ENCODE measurements around the gene MAPK4.

Gene MAPK4

DNA sequence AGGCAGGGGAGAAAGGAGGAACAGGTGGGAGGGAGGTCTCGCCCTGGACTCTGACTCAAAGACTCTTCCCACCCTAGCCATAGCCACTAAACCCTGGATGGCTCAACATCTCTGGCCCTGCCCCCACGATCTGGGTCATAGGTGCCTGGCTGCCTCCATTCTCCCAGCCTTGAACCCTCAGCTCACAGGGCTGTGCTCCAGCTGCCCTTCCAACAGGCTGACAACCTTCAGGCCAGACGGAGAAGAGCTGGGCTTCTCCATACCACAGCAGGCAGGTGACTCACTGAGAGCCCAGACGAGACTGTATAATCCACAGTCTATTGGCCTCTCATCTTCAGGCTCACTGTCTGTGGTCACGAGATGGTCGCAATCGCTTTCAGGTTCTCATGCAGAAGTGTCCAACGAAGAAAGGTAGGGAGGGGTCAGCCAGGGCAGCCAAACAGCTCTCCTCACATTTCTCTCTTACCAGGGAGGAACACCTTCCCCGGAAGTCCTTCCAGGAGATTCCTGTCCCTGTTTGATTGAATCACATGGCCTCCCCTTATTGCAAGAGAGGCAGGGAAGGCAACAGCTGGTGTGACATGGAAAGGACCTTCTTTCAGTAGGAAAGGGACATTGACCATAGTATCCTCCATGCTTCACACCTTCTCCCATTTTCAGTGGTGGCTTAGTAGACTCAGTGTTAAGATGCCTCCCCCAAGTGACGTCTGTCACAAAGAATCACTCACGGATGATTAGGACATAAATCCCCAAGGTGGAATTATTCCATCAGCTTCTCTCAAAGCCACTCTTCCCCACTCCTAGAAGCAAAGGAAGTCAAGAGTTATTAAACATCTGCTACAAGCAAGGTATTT, 159.8 kb downstream of the MAPK4 start:
- Histone ChIP-seq H3K9me3 (ENCODE audit: insufficient read depth, low read depth, low read length) (no peaks in the 10 kb centered on the region; the same call in 1 of the 2 replicates), H2AFZ (ENCODE audit: low read length) (no peak overlapping the region), H3K4me2 (ENCODE audit: low read depth, low read length, poor library complexity, severe bottlenecking) (no peak overlapping the region), H3K9ac (ENCODE audit: low read depth, low read length, poor library complexity, severe bottlenecking) (no peak overlapping the region), H3K27me3 (ENCODE audit: insufficient read depth, low read length, poor library complexity, severe bottlenecking) (no peaks in the 10 kb centered on the region), H3K79me2 (ENCODE audit: insufficient read depth, low read length) (no peaks in the 10 kb centered on the region), H4K20me1 (ENCODE audit: insufficient read depth, low read length, poor library complexity, severe bottlenecking) (no peaks in the 10 kb centered on the region), H3K4me3 (ENCODE audit: low read length, poor library complexity, severe bottlenecking) (no peak overlapping the region), H3K9me2 (replicated peaks; ENCODE audit: low read depth, low read length) (no peaks in the 10 kb centered on the region), H3K4me1 (ENCODE audit: insufficient read depth, low read length, poor library complexity, severe bottlenecking) (no peaks in the 10 kb centered on the region), H3K36me3 (ENCODE audit: insufficient read depth, low read length) (no peaks in the 10 kb centered on the region), H3F3A (ENCODE audit: low read depth) (no peaks in the 10 kb centered on the region)
- no peak for TF ChIP-seq EZH2phosphoT487 (IDR thresholded peaks at IDR 0.05; ENCODE audit: borderline replicate concordance)
- TF ChIP-seq, protein P1, sequence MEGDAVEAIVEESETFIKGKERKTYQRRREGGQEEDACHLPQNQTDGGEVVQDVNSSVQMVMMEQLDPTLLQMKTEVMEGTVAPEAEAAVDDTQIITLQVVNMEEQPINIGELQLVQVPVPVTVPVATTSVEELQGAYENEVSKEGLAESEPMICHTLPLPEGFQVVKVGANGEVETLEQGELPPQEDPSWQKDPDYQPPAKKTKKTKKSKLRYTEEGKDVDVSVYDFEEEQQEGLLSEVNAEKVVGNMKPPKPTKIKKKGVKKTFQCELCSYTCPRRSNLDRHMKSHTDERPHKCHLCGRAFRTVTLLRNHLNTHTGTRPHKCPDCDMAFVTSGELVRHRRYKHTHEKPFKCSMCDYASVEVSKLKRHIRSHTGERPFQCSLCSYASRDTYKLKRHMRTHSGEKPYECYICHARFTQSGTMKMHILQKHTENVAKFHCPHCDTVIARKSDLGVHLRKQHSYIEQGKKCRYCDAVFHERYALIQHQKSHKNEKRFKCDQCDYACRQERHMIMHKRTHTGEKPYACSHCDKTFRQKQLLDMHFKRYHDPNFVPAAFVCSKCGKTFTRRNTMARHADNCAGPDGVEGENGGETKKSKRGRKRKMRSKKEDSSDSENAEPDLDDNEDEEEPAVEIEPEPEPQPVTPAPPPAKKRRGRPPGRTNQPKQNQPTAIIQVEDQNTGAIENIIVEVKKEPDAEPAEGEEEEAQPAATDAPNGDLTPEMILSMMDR (conservative IDR thresholded peaks at IDR 0.05; ENCODE audit: low read length) = no peak

DNA sequence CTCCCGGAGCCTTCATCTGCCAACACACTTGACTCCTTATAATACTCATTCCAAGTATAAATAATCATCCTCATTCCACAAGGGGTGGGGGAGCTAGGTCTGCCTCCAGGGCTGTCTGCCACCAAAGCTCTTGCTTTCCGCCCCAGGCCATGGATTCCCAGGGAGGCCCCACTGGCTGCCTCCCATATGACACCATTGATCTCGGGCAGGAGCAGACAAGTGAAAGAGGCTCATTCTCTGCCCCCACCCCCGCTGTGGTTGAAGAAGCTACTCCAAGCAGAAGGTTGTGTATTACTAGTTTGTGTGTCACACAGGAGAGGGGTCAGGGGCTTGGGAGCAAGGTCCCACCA, 160.4 kb downstream of the MAPK4 start:
- H3K4me3 ChIP-seq (ENCODE audit: low read length, poor library complexity, severe bottlenecking) = no peak overlapping the region
- H4K20me1 ChIP-seq (ENCODE audit: insufficient read depth, low read length, poor library complexity, severe bottlenecking) = no peaks in the 10 kb centered on the region
- H3K27me3 ChIP-seq (ENCODE audit: insufficient read depth, low read length, poor library complexity, severe bottlenecking) = no peaks in the 10 kb centered on the region
- no peak overlapping the region for H3K9ac ChIP-seq (ENCODE audit: low read depth, low read length, poor library complexity, severe bottlenecking)
- no peak overlapping the region for H2AFZ ChIP-seq (ENCODE audit: low read length)
- no peaks in the 10 kb centered on the region for H3K4me1 ChIP-seq (ENCODE audit: insufficient read depth, low read length, poor library complexity, severe bottlenecking)
- TF ChIP-seq, protein P1 (conservative IDR thresholded peaks at IDR 0.05; ENCODE audit: low read length) = no peak
- no peak for TF ChIP-seq EZH2phosphoT487 (IDR thresholded peaks at IDR 0.05; ENCODE audit: borderline replicate concordance)
- H3F3A ChIP-seq (ENCODE audit: low read depth) = no peaks in the 10 kb centered on the region
- H3K9me3 ChIP-seq (ENCODE audit: insufficient read depth, low read depth, low read length) = no peaks in the 10 kb centered on the region; the same call in 1 of the 2 replicates
- no peaks in the 10 kb centered on the region for H3K36me3 ChIP-seq (ENCODE audit: insufficient read depth, low read length)
- no peaks in the 10 kb centered on the region for H3K9me2 ChIP-seq (replicated peaks; ENCODE audit: low read depth, low read length)
- H3K79me2 ChIP-seq (ENCODE audit: insufficient read depth, low read length) = no peaks in the 10 kb centered on the region
- H3K4me2 ChIP-seq (ENCODE audit: low read depth, low read length, poor library complexity, severe bottlenecking) = no peak overlapping the region

DNA sequence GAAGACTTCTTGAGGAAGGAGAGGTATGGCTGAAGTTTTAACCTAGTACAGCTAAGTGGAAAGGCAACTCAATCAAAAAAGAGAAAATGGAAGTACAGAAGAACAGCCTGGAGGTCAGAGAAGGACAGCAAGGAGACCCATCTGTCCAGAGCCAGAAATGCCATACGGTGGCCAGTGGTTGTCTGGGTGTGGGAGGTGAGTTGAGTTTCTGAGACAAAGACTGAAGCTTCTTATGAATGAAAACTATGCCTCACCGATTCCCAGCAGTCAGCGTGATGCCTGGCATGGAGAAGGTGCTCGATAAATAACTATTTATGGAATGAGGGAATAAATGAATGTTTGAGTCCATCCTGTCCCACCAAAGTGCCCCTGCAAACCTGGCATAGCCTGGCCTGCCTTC, 161.1 kb downstream of the MAPK4 start:
- TF ChIP-seq EZH2phosphoT487 (IDR thresholded peaks at IDR 0.05; ENCODE audit: borderline replicate concordance) = no peak
- TF ChIP-seq, protein P1 (conservative IDR thresholded peaks at IDR 0.05; ENCODE audit: low read length) = no peak
- no peaks in the 10 kb centered on the region for H3K9me2 ChIP-seq (replicated peaks; ENCODE audit: low read depth, low read length)
- H3K4me1 ChIP-seq (ENCODE audit: insufficient read depth, low read length, poor library complexity, severe bottlenecking) = no peaks in the 10 kb centered on the region
- H3F3A ChIP-seq (ENCODE audit: low read depth) = no peaks in the 10 kb centered on the region
- H3K27me3 ChIP-seq (ENCODE audit: insufficient read depth, low read length, poor library complexity, severe bottlenecking) = no peaks in the 10 kb centered on the region
- no peaks in the 10 kb centered on the region for H4K20me1 ChIP-seq (ENCODE audit: insufficient read depth, low read length, poor library complexity, severe bottlenecking)
- H3K4me2 ChIP-seq (ENCODE audit: low read depth, low read length, poor library complexity, severe bottlenecking) = no peak overlapping the region
- H2AFZ ChIP-seq (ENCODE audit: low read length) = no peak overlapping the region
- H3K36me3 ChIP-seq (ENCODE audit: insufficient read depth, low read length) = no peaks in the 10 kb centered on the region
- H3K9me3 ChIP-seq (ENCODE audit: insufficient read depth, low read depth, low read length) = no peaks in the 10 kb centered on the region; the same call in 1 of the 2 replicates
- H3K79me2 ChIP-seq (ENCODE audit: insufficient read depth, low read length) = no peaks in the 10 kb centered on the region
- no peak overlapping the region for H3K9ac ChIP-seq (ENCODE audit: low read depth, low read length, poor library complexity, severe bottlenecking)
- H3K4me3 ChIP-seq (ENCODE audit: low read length, poor library complexity, severe bottlenecking) = no peak overlapping the region
